Erythroblast (primary cell): ENCODE data around the gene BIN2.

Experiments
- GATA1 ChIP-seq: IDR thresholded peaks from 2 replicates; pipeline ENCODE4 v1.6.1; 2011; ENCODE audit warnings: low read depth, mild to moderate bottlenecking, control low read depth, low read length, moderate library complexity
- POLR2A ChIP-seq: IDR thresholded peaks from 2 replicates; pipeline ENCODE4 v1.6.1; 2011; ENCODE audit warnings: mild to moderate bottlenecking, low read length

DNA sequence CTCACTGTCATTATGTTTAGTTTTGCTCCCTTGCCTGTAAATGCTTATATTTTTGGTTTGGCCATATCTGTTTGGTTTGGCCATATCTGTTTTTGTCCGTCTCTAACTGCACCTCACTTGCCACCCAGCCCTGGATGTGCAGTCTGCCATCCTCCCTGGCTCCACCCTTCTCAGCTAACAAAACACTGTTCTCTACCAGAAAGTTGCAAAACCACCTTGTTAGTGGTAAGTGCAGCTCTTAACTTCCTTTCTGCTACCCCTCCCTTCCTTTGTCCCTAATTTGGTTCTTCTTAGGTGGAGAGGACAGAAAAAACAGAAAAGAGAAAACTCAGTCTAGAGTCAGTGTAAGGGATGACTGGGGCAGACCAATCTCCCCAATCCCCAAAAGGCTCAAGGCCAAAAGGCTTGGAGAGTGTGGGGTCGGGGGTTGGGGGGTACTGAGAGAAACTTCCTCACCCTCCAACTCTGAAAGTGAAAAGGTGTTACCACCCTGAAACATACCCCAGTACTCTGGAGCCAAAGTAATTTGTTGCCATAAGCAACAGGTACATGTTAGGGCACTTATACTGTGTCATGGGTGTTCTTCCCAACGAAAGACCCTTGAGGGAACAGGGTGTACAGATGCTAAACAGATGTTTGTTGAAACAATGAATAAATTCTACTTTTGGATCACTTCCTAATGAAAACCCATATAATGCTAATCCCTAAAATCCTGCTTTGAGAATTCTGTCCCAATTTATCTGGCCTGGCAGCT is 5.0 kb downstream of the BIN2 start:
- no peak for TF ChIP-seq POLR2A
- no peak for TF ChIP-seq GATA1
